Retinal pigment epithelial cell (primary cell): Measurements from ENCODE around the gene WBP11.
A peak's percentile ranks its signal among the peaks of the same experiment; 100 is the strongest.

Source experiments
- DNase-seq: peaks from one replicate; pipeline ENCODE4 v3.0.0-alpha.2; 2010; ENCODE audit warnings: low read depth
- H3K4me3 ChIP-seq: 2 replicates; pipeline ENCODE4 v1.5.1; 2011; ENCODE audit warnings: mild to moderate bottlenecking, low read length, control low read depth, moderate library complexity
- TF ChIP-seq, protein P1 (sequence below): conservative IDR thresholded peaks from 2 replicates; pipeline ENCODE4 v1.5.1; 2011; ENCODE audit warnings: low read depth, low read length, control low read depth, inconsistent platforms

WBP11 gene

DNA sequence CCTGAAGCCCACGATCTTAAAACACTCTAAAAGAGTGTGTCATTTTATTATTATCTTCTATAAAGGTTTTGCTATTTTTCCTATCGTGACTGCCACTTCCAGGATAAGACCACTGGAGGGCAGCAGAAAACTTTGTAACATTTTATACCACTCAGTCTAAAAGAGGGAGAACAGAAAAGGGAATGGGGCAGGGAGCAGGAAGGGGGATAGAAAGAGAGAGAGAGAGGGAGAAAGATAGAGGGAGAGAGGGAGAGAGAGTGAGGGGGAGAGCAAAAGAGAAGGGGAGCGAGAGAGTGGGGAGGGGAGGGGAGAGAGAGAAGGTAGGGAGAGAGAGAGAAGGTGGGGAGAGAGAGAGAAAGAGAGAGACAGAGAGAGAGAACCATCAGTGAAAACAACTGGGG, 42.1 kb upstream of the WBP11 start:
- H3K4me3 ChIP-seq = no peak overlapping the region
- no peak for DNase-seq
- TF ChIP-seq, protein P1, sequence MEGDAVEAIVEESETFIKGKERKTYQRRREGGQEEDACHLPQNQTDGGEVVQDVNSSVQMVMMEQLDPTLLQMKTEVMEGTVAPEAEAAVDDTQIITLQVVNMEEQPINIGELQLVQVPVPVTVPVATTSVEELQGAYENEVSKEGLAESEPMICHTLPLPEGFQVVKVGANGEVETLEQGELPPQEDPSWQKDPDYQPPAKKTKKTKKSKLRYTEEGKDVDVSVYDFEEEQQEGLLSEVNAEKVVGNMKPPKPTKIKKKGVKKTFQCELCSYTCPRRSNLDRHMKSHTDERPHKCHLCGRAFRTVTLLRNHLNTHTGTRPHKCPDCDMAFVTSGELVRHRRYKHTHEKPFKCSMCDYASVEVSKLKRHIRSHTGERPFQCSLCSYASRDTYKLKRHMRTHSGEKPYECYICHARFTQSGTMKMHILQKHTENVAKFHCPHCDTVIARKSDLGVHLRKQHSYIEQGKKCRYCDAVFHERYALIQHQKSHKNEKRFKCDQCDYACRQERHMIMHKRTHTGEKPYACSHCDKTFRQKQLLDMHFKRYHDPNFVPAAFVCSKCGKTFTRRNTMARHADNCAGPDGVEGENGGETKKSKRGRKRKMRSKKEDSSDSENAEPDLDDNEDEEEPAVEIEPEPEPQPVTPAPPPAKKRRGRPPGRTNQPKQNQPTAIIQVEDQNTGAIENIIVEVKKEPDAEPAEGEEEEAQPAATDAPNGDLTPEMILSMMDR = peak; percentile 71

DNA sequence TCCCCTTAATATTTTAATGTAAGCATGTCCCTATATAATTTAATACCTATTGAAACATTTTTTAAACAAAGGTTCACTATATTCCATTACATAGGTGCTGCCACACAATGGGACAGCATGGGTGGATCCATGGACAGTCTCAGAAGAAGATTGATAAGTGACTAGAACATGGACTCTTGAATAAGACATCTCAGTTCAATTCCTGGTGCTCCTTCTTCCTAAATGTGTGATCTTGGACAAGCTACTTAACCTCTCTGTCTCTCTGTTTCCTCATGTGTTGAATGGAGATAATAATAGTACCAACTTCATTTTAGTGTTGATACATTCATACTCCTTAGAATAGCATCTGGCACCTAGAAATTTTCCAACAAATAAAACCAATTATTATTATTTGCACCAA, 41.1 kb upstream of the WBP11 start:
- DNase-seq = no peak
- no peak overlapping the region for H3K4me3 ChIP-seq
- TF ChIP-seq, protein P1 = no peak

DNA sequence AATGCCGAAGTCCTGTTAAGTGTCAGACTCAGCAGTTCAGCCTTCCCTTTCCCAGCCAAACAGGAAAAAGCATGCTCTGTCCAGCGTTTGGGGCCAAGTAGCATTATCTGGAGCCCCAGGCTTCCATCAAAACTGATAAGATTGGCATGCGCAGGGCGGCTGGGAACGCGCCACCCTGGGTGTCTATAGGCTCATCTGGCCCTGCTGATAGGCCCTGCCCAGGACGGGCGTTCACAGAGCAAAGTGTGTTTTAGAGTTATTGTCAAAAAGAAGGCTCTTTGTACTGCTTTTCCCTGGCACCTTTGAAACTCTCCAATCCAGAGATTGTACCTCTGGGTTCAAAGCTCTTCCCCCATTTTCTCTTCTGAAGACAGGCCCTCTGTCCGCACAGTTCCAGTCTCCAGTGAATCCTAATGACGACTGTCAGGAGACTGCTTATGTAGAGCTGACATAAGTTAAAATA, 40.2 kb upstream of the WBP11 start, which contains the start of gene ART4:
ART4 (minus strand) TSS at position 102 of the 463 bp plus-strand sequence. CDS start 413 bp downstream, outside the sequence.
- TF ChIP-seq, protein P1 = no peak
- no peak within 1 kb of the TSS for H3K4me3 ChIP-seq
- DNase-seq = no peak

DNA sequence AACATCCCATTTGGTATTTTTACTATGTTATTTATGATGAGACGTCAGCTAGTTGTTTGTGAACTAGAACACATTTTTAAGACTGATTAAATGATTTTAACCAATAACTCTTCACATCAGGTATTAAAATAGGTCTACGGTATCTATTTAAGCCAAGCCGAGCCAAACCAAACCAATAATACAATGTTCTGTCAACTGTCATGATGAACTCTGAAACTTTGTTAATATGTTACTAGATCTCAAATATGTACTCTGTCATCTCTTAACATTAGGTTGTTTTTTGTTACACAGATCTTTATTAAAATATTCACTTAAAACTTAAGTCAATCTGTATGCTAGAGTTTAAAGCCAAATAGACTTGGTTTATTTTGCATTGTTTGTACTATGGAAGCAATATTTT, 39.0 kb upstream of the WBP11 start:
- DNase-seq = no peak
- H3K4me3 ChIP-seq = no peak overlapping the region
- TF ChIP-seq, protein P1 = no peak

DNA sequence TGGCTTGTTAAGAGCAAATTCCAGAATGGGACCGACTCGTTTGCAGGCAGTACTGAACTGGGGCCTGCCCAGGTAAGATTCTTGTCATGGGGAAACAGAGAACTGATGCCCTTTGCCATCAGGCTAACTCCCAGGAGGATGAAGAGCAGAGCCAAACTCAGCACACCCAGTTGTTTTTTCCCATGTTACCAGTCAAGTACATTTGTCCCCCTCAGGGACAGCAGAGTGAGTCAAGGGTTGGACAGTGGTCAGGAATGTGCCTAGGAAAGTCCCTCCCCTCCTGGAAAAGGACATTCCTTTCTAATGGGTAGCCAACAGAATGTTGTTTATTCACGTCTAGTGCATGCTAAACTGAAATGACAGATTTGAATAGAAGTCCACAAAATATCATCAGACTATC, 38.5 kb upstream of the WBP11 start:
- no peak for DNase-seq
- H3K4me3 ChIP-seq = no peak overlapping the region
- TF ChIP-seq, protein P1 = no peak

DNA sequence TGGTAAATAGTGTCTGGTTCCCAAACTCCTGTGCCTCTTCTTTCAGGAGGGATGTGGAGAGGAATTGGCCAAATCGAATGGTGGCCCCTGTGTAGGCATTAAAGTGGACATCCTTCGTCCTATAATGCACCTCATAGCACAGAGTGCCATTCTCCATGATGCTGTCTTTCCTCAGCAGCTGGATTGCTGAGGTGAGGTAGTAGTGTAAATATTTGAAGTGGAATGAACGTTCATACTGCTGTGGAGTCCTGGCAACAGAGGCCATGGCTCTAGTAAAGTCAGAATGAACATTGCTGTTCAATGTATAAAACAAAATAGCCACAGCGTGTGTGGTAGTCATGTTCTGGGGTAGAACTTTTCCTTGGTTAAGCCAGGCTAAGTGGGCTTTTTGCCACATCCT, 37.3 kb upstream of the WBP11 start:
- no peak overlapping the region for H3K4me3 ChIP-seq
- no peak for DNase-seq
- TF ChIP-seq, protein P1 = no peak

DNA sequence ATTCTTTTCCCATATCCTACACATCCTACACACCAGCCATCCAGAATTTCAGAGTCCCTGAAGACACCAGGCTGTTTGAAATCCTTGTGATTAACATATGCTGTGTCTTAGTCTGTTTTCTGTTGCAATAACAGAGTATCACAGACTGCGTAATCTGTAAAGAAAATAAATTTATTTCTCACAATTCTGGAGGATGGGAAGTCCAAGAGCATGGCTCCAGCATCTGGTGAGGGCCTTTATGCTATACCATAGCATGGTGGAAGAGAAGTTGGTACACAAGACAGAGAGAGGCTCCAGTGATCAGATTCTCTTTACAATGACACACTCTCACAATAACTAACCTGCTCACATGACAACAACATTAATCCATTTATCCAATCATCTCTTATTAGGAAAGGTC, 36.0 kb upstream of the WBP11 start:
- no peak for DNase-seq
- TF ChIP-seq, protein P1 = no peak
- no peak overlapping the region for H3K4me3 ChIP-seq
